NT2/D1 (cell line): ENCODE data around the gene CNPY4.

Experiments used
- SUZ12 ChIP-seq: IDR thresholded peaks from 2 replicates; pipeline ENCODE4 v1.6.1; 2011; ENCODE audit not compliant: insufficient read length, insufficient read depth; ENCODE audit errors: extremely low read depth
- YY1 ChIP-seq: IDR thresholded peaks from 2 replicates; pipeline ENCODE4 v1.6.1; 2011; ENCODE audit not compliant: insufficient read length, insufficient read depth
- ZNF274 ChIP-seq: IDR thresholded peaks from 2 replicates; pipeline ENCODE4 v1.6.1; 2011; ENCODE audit warnings: mild to moderate bottlenecking, low read depth, low read length

DNA sequence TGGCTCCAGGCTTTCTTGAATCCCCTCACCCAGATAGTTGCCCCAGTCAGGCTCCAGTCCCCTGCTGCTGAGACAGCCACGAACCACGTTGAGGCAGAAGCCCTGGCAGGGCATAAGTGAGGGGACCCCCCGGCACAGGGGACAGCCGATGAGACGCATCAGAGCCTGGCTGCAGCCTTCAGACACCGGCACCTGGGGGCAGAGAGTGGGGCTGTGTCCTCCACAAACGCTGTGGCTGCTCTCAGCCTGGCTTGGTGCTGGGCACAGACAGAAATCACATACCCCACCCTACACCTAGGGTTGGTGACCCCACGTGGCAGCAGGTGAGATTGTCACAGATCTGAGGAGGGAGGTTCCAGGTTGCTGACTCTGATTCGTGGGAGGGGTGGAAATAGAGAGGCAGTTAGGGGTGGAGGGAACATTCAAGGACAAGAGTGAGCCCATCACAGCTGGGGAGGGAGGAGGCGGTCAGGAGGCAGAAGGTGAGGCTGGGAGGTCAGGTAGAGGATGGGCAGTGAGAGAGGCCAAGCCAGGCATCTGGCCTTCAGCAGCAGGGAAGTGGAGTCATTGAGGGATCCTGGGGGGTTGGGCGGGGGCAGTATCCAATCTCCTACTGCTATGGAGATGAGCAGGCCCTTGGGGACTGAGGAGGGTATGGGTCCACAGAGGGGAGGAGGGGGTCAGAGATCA, 54.5 kb downstream of the CNPY4 start:
- no peak for TF ChIP-seq ZNF274
- no peak for TF ChIP-seq SUZ12
- no peak for TF ChIP-seq YY1
